ENCODE data around the gene MT1B. TPM values are rescaled to one million over a fixed set of nuclear protein-coding genes. Genes with fewer than 3 reads are reported as not detected.
"Not testable (repeated sequence)": the region's sequence is repeated elsewhere in the genome, so short reads cannot be mapped to it uniquely, and the experiment has no call there.

Gene MT1B
- total RNA-seq, 4 donors from 2014 or later: not detected

DNA sequence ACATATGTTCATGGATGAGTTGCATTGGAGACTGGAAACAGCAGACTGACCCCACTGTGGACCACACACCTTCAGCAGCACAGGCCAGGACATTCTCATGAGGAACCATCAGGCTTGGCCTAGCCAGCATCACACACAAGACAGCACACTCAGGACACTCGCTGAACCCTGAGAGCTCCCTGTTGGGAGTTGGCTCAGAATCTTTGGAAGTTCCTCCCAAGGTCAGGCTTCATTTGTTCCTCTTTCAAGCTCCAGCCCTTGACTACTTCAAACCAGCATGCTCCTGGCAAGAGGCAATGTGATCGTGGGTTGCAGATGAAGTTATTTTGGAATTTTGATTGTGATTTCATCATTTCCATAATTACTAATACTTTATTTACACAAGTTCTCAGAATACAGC is 20.0 kb downstream of the MT1B start:
- WGBS, 2 donors: 60 to 62% methylated on average over 2 of the region's 2 CpGs
- DNase-seq (ENCODE audit: low spot score in 2 of 2); H3K4me3 ChIP-seq; H3K9me3 ChIP-seq; H3K27ac ChIP-seq; H3K36me3 ChIP-seq: not testable (repeated sequence)
- TF ChIP-seq EP300 (IDR thresholded peaks at IDR 0.05): peak in 1 of 2 donors; percentile 27
- Histone ChIP-seq H3K27me3 (peaks cover 0 to 95% of the 10 kb centered on the region in 2 donors), H3K4me1 (peaks cover 0 to 39% (median 14%) of the 10 kb centered on the region in 4 donors)

GRCh38 chr16:56672171-56672570 is 20.5 kb downstream of the MT1B start:
- peaks cover 0 to 39% (median 14%) of the 10 kb centered on the region in 4 donors for H3K4me1 ChIP-seq
- H3K36me3 ChIP-seq; H3K27ac ChIP-seq; H3K4me3 ChIP-seq; H3K9me3 ChIP-seq; DNase-seq (ENCODE audit: low spot score in 2 of 2): not testable (repeated sequence)
- peaks cover 0 to 91% of the 10 kb centered on the region in 2 donors for H3K27me3 ChIP-seq
- 68 to 84% methylated on average over 3 of the region's 3 CpGs for WGBS, 2 donors

DNA sequence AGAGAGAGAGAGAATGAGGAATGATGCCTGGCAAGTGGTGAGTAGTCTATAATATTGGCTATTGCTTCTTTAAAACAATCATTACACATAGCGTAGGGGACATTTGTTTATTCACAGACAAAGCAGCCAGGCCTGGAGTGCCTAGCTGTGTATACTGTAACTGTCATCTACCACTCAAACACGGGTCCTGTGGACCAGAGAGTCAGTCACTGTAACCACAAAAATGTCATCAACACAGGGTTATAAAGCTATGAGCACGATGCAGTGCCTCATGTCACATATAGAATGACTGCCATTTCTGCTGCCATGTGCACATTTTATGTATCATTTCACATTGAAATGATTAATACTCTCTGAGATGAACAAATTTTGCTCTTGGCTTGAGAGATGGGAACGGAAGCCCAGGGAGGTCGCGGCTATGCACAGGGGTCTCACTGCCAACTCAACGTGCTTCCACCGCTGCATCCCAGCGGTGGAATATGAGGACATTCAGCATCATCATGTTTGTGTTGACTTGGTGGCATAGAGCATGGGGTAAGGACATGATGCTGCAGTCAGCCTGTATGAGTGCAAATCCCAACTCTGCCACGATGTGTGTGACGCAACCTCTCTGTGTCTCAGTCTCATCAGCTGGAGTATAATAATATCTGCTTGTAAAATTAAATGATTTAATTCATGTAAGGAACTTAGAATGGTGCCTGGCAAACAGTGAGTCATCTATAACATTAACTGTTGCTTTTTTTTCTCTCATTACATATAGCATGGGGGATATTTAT is 21.3 kb downstream of the MT1B start:
- WGBS, 2 donors: 82 to 86% methylated on average over 11 of the region's 11 CpGs
- no peak for DNase-seq (ENCODE audit: low spot score in 2 of 2)
- Histone ChIP-seq H3K27me3 (peaks cover 0 to 83% of the 10 kb centered on the region in 2 donors), H3K9me3 (no peaks in the 10 kb centered on the region), H3K27ac (no peak overlapping the region), H3K4me1 (peaks cover 0 to 31% (median 11%) of the 10 kb centered on the region in 4 donors), H3K36me3 (no peaks in the 10 kb centered on the region), H3K4me3 (no peak overlapping the region)
- TF ChIP-seq POLR2A (IDR thresholded peaks at IDR 0.05) (no peak), CTCF (IDR thresholded peaks at IDR 0.05) (no peak), EP300 (IDR thresholded peaks at IDR 0.05) (no peak)

DNA sequence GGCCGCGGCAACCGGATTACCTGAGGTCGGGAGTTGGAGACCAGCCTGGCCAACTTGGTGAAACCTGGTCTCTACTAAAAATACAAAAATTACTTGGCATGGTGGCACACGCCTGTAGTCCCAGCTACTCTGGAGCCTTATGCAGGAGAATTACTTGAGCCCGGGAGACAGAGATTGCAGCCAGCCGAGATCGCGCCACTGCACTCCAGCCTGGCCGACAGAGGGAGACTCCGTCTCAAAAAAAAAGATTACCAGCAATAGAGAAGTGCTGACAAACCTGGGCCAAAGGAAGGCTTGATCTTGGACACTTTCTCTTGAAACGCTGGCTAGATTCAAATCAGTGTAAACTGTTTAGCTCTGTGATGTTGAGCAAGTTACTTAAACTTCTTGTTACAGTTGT is 22.2 kb downstream of the MT1B start:
- H3K4me3 ChIP-seq: no peak overlapping the region
- TF ChIP-seq CTCF (IDR thresholded peaks at IDR 0.05) (peak; percentile 27 to 65 (median 42)), POLR2A (IDR thresholded peaks at IDR 0.05) (no peak), EP300 (IDR thresholded peaks at IDR 0.05) (peak in 1 of 2 donors; percentile 21)
- H3K36me3 ChIP-seq: no peaks in the 10 kb centered on the region
- no peak for DNase-seq (ENCODE audit: low spot score in 2 of 2)
- H3K4me1 ChIP-seq: peaks cover 0 to 23% (median 9%) of the 10 kb centered on the region in 4 donors
- WGBS, 2 donors: 47 to 54% methylated on average over 12 of the region's 12 CpGs
- H3K9me3 ChIP-seq: no peaks in the 10 kb centered on the region
- peaks cover 0 to 74% of the 10 kb centered on the region in 2 donors for H3K27me3 ChIP-seq
- H3K27ac ChIP-seq: no peak overlapping the region

DNA sequence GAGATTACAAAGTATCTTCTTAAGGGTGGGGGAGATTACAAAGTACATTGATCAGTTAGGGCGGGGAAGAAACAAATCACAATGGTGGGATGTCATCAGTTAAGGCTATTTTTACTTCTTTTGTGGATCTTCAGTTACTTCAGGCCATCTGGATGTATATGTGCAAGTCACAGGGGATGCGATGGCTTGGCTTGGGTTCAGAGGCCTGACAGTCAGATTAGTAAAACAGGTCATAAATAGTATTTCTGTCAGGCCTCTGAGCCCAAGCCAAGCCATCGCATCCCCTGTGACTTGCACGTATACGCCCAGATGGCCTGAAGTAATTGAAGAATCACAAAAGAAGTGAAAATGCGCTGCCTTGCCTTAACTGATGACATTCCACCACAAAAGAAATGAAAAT is 22.9 kb downstream of the MT1B start:
- H3K9me3 ChIP-seq; H3K4me3 ChIP-seq; H3K36me3 ChIP-seq; H3K27ac ChIP-seq; DNase-seq (ENCODE audit: low spot score in 2 of 2): not testable (repeated sequence)
- 88 to 90% methylated on average over 6 of the region's 6 CpGs for WGBS, 2 donors
- Histone ChIP-seq H3K4me1 (peaks cover 0 to 16% (median 7%) of the 10 kb centered on the region in 4 donors), H3K27me3 (peaks cover 0 to 67% of the 10 kb centered on the region in 2 donors)

DNA sequence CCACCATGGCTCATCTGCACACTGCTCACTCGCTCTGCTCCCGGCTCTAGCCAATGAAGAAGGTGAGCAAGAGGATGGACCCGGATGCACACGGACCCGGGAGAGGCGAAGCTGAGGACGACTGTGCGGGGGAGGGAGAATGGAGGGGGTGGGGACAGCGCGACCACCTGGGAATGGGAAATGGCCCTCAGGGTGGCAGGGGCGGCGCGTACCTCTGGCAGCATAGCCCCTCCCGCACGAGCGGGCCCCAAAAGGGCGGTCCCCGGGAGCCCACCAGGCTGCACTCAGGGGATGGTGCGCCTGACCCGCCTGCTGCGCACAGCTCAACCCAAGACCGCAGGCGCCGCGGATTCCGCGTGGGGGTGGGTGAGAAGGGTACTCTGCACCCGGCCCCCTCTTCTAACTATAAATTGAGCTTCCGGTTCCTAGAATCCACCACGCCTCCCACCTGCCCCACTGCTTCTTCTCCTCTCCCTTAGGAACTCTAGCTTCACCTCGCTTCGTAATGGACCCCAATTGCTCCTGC is 24.1 kb downstream of the MT1B start:
- H3K4me3 ChIP-seq: peak overlapping the region in 2 of 4 donors; percentile 20 to 22

More for the DNA sequence above, 24.1 kb downstream of the MT1B start:
- 5 to 12% methylated on average over 32 of the region's 32 CpGs for WGBS, 2 donors
- DNase-seq (ENCODE audit: low spot score in 2 of 2): no peak
- TF ChIP-seq CTCF (IDR thresholded peaks at IDR 0.05) (no peak), EP300 (IDR thresholded peaks at IDR 0.05) (no peak), POLR2A (IDR thresholded peaks at IDR 0.05) (no peak)
- no peaks in the 10 kb centered on the region for H3K9me3 ChIP-seq
- peaks cover 0 to 9% (median 5%) of the 10 kb centered on the region in 4 donors for H3K4me1 ChIP-seq
- H3K27me3 ChIP-seq: peaks cover 0 to 55% of the 10 kb centered on the region in 2 donors
- no peaks in the 10 kb centered on the region for H3K36me3 ChIP-seq
- no peak overlapping the region for H3K27ac ChIP-seq
